ENCODE data around the gene MRPL1.
"Not testable (repeated sequence)": the region's sequence is repeated elsewhere in the genome, so short reads cannot be mapped to it uniquely, and the experiment has no call there.

The MRPL1 gene

DNA sequence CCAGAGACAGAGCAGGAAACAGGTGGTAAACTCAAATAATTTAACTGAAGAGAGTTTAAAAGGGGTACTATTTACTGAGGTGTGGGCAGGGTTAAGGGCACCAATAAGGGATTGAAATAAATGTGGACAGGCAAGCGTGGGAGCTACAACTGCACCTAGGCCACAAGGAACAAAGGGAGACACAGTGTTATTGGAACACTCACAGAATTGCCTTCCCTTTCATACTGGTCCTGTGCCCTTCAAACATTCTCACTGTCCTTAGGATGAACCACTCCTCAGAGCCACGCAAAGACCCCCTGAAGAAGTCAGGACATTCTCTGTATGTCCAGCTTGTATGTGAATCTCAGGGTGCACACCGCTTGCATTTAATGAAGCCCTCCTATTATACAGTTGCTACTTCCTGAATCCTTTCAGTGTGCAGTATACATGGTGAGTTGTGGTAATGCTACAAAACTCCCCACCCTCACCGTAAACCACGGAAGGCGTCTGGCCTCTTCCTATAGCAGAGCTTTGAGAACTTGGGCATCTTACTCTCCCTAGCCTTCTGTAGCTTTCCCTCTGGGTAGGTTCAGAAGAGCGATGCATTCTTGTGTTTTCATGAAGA lies 9.6 kb upstream of the MRPL1 start:
- Histone ChIP-seq H3K36me3 (ENCODE audit: insufficient read depth, insufficient read length, low read length) (no peaks in the 10 kb centered on the region), H3K4me3 (ENCODE audit: insufficient read length, low read depth) (no peak overlapping the region), H3K27me3 (ENCODE audit: insufficient read depth, insufficient read length) (no peaks in the 10 kb centered on the region), H3K9me3 (ENCODE audit: insufficient read depth, low read length) (no peaks in the 10 kb centered on the region), H3K9ac (ENCODE audit: insufficient read length, low read depth) (no peak overlapping the region), H3K4me1 (ENCODE audit: insufficient read depth, insufficient read length) (no peaks in the 10 kb centered on the region)
- DNase-seq (ENCODE audit: low read depth, low spot score) = no peak
- no peak for TF ChIP-seq SUZ12 (IDR thresholded peaks at IDR 0.05; ENCODE audit: extremely low read depth, insufficient read depth, insufficient read length)
- TF ChIP-seq ZNF274 (IDR thresholded peaks at IDR 0.05; ENCODE audit: low read depth, low read length) = no peak
- no peak for TF ChIP-seq YY1 (IDR thresholded peaks at IDR 0.05; ENCODE audit: insufficient read depth, insufficient read length)

DNA sequence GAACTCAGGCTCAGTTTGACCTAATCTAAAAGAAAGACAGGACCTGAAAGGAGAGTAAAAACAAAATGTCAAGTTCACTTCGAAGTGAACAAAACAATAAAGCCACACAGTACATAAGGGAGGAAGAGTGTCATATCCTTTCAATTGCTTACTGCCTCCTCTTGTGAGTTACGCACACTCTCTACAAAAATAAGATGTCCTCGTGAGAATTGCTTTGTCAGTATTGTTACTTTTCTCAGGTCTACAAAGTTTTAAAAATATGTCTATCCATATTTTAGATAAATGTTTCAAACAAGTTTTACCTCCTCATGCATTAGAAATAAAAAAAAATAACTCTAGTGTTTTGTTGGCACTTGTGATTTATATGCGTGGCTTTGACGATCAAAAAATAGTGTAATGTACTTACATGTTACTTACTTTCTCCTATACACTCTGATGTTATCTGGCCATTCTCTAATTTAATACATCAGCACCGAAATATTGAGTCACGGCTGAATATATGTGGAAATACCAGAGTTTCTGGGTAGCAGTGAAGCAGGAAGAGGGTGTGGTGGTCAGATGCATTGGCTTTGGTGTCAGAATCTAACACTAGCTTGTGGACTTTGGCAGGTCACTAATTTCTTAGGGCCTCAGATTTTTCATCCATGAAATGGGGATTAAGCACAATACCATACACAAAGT lies 8.1 kb upstream of the MRPL1 start:
- no peak for TF ChIP-seq ZNF274 (IDR thresholded peaks at IDR 0.05; ENCODE audit: low read depth, low read length)
- no peak for TF ChIP-seq YY1 (IDR thresholded peaks at IDR 0.05; ENCODE audit: insufficient read depth, insufficient read length)
- no peak for TF ChIP-seq SUZ12 (IDR thresholded peaks at IDR 0.05; ENCODE audit: extremely low read depth, insufficient read depth, insufficient read length)
- DNase-seq (ENCODE audit: low read depth, low spot score) = no peak
- Histone ChIP-seq H3K9me3 (ENCODE audit: insufficient read depth, low read length) (no peaks in the 10 kb centered on the region), H3K27me3 (ENCODE audit: insufficient read depth, insufficient read length) (no peaks in the 10 kb centered on the region), H3K4me1 (ENCODE audit: insufficient read depth, insufficient read length) (no peaks in the 10 kb centered on the region), H3K4me3 (ENCODE audit: insufficient read length, low read depth) (no peak overlapping the region), H3K9ac (ENCODE audit: insufficient read length, low read depth) (no peak overlapping the region), H3K36me3 (ENCODE audit: insufficient read depth, insufficient read length, low read length) (no peaks in the 10 kb centered on the region)

DNA sequence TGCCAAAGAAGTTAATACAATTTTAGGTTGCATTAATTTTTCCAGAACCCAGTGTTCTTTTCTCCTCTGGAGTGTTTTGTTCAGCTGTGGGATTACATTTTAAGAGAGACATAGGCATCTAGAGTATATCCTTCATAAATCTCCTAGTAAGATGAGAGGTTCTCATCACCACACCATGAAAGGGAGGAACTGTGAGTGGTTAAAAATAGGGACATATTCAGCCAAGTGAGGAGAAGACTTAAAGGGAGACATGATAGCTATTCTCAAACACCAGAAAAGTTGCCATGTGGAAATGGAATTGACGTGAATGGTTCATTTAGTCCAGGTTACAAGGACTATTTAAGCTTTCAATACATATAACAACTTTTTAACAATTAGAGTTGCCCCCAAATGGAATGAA lies 6.5 kb upstream of the MRPL1 start:
- Histone ChIP-seq H3K27me3 (ENCODE audit: insufficient read depth, insufficient read length) (no peaks in the 10 kb centered on the region), H3K4me1 (ENCODE audit: insufficient read depth, insufficient read length) (no peaks in the 10 kb centered on the region), H3K9me3 (ENCODE audit: insufficient read depth, low read length) (no peaks in the 10 kb centered on the region), H3K9ac (ENCODE audit: insufficient read length, low read depth) (no peak overlapping the region), H3K36me3 (ENCODE audit: insufficient read depth, insufficient read length, low read length) (no peaks in the 10 kb centered on the region), H3K4me3 (ENCODE audit: insufficient read length, low read depth) (no peak overlapping the region)
- DNase-seq (ENCODE audit: low read depth, low spot score) = no peak
- no peak for TF ChIP-seq ZNF274 (IDR thresholded peaks at IDR 0.05; ENCODE audit: low read depth, low read length)
- TF ChIP-seq SUZ12 (IDR thresholded peaks at IDR 0.05; ENCODE audit: extremely low read depth, insufficient read depth, insufficient read length) = no peak
- no peak for TF ChIP-seq YY1 (IDR thresholded peaks at IDR 0.05; ENCODE audit: insufficient read depth, insufficient read length)

DNA sequence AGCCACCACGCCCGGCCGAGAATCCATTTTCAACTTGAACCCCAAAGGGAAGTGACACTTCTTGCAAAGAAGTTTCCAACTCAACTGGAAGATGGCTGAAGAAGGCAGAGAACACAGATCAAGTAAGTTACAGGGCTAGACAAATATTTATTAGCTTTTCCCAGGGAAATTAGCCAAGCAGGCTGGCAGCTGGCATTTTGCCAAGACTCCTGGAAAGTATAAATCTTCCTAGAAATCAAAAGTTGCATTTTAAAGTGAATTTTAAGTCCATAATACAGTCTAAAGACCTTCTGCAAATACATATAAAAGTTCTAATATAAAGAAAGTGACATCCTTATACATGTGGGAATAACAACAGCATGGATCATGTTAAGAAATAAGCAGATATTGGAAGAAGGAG lies 3.4 kb upstream of the MRPL1 start:
- H3K9ac ChIP-seq (ENCODE audit: insufficient read length, low read depth) = no peak overlapping the region
- DNase-seq (ENCODE audit: low read depth, low spot score) = no peak
- no peak for TF ChIP-seq YY1 (IDR thresholded peaks at IDR 0.05; ENCODE audit: insufficient read depth, insufficient read length)
- TF ChIP-seq SUZ12 (IDR thresholded peaks at IDR 0.05; ENCODE audit: extremely low read depth, insufficient read depth, insufficient read length) = no peak
- no peak for TF ChIP-seq ZNF274 (IDR thresholded peaks at IDR 0.05; ENCODE audit: low read depth, low read length)
- no peaks in the 10 kb centered on the region for H3K27me3 ChIP-seq (ENCODE audit: insufficient read depth, insufficient read length)
- H3K4me1 ChIP-seq (ENCODE audit: insufficient read depth, insufficient read length) = no peaks in the 10 kb centered on the region
- H3K36me3 ChIP-seq (ENCODE audit: insufficient read depth, insufficient read length, low read length) = peaks cover 4% of the 10 kb centered on the region
- no peaks in the 10 kb centered on the region for H3K9me3 ChIP-seq (ENCODE audit: insufficient read depth, low read length)
- no peak overlapping the region for H3K4me3 ChIP-seq (ENCODE audit: insufficient read length, low read depth)

DNA sequence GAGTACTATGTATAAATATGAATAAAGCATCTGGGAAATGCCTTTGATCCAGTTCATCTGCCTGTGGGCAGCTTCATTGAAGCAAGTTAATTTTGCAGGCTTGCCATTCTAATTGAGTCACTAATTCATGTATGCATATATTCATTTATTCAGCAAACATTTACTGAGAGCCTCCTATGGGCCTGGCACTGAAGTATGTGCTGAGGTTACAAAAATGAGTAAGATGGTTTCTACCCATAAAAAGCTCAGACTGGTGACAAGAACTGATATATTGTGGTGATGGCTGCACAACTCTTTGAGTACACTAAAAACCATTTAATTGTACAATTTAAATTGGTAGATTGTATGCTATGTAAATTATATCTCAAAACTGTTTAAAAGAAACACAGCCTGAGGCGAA lies 1.1 kb upstream of the MRPL1 start:
- Histone ChIP-seq H3K4me1 (ENCODE audit: insufficient read depth, insufficient read length) (no peaks in the 10 kb centered on the region), H3K36me3 (ENCODE audit: insufficient read depth, insufficient read length, low read length) (peaks cover 20% of the 10 kb centered on the region), H3K4me3 (ENCODE audit: insufficient read length, low read depth) (peak overlapping the region; percentile 78), H3K27me3 (ENCODE audit: insufficient read depth, insufficient read length) (no peaks in the 10 kb centered on the region), H3K9ac (ENCODE audit: insufficient read length, low read depth) (no peak overlapping the region), H3K9me3 (ENCODE audit: insufficient read depth, low read length) (no peaks in the 10 kb centered on the region)
- DNase-seq (ENCODE audit: low read depth, low spot score) = no peak
- no peak for TF ChIP-seq ZNF274 (IDR thresholded peaks at IDR 0.05; ENCODE audit: low read depth, low read length)
- no peak for TF ChIP-seq YY1 (IDR thresholded peaks at IDR 0.05; ENCODE audit: insufficient read depth, insufficient read length)
- no peak for TF ChIP-seq SUZ12 (IDR thresholded peaks at IDR 0.05; ENCODE audit: extremely low read depth, insufficient read depth, insufficient read length)

DNA sequence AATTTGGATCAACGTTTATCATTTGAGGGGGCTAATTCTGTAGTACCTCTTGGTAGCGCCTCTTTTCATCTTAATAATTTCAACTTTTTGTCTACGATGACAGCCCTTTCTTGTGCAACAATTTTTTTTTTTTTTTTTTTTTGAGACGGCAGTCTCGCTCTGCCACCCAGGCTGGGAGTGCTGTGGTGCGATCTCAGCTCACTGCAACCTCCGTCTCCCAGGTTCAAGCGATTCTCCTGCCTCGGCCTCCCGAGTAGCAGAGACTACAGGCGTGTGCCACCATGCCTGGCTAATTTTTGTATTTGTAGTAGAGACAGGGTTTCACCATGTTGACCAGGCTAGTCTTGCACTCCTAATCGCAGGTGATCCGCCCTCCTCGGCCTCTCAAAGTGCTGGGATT lies 711 bp downstream of the MRPL1 start:
- peak overlapping the region; percentile 84 for H3K9ac ChIP-seq (ENCODE audit: insufficient read length, low read depth)
- not testable (repeated sequence) for H3K9me3 ChIP-seq (ENCODE audit: insufficient read depth, low read length); H3K4me1 ChIP-seq (ENCODE audit: insufficient read depth, insufficient read length); DNase-seq (ENCODE audit: low read depth, low spot score); H3K27me3 ChIP-seq (ENCODE audit: insufficient read depth, insufficient read length)
- peak overlapping the region; percentile 78 for H3K4me3 ChIP-seq (ENCODE audit: insufficient read length, low read depth)
- H3K36me3 ChIP-seq (ENCODE audit: insufficient read depth, insufficient read length, low read length) = peaks cover 20% of the 10 kb centered on the region

DNA sequence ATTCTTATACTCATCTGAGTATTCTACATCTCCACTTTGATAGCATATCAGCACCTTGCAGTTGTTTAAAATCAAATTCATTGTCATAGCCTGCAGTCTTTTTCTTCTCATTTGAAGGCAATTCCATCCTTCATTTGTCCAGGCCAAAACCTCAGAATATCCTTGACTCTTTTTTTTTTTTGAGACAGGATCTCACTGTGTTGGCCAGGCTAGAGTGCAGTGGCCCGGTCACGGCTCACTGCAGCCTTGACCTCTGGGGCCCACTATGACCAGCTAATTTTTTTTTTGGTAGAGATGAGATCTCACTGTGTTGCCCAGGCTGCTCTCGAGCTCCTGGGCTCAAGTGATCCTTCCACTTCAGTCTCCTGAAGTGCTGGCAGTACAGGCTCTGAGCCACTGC lies 2.6 kb downstream of the MRPL1 start:
- H3K4me1 ChIP-seq (ENCODE audit: insufficient read depth, insufficient read length) = no peaks in the 10 kb centered on the region
- no peak for DNase-seq (ENCODE audit: low read depth, low spot score)
- peaks cover 20% of the 10 kb centered on the region for H3K36me3 ChIP-seq (ENCODE audit: insufficient read depth, insufficient read length, low read length)
- H3K27me3 ChIP-seq (ENCODE audit: insufficient read depth, insufficient read length) = no peaks in the 10 kb centered on the region
- no peaks in the 10 kb centered on the region for H3K9me3 ChIP-seq (ENCODE audit: insufficient read depth, low read length)
- H3K4me3 ChIP-seq (ENCODE audit: insufficient read length, low read depth) = no peak overlapping the region
- no peak overlapping the region for H3K9ac ChIP-seq (ENCODE audit: insufficient read length, low read depth)
- TF ChIP-seq YY1 (IDR thresholded peaks at IDR 0.05; ENCODE audit: insufficient read depth, insufficient read length) (no peak), SUZ12 (IDR thresholded peaks at IDR 0.05; ENCODE audit: extremely low read depth, insufficient read depth, insufficient read length) (no peak), ZNF274 (IDR thresholded peaks at IDR 0.05; ENCODE audit: low read depth, low read length) (no peak)

Data from NT2/D1 (cell line).